NCI-H69 (cell line): ENCODE measurements around the gene KDF1.

ENCODE experiments used
- DNase-seq: peaks from one replicate; lab custom pipeline; 2025; lab: John Stamatoyannopoulos, UW

Gene KDF1

GRCh38 chr1:26915204-26915842, 44.9 kb downstream of the KDF1 start:
- no peak for DNase-seq

GRCh38 chr1:26913754-26914619, 46.3 kb downstream of the KDF1 start, which contains the start of gene NR0B2:
TSS of gene NR0B2 (minus strand) at chr1:26913975. CDS start at chr1:26913940, 35 bp downstream.
- DNase-seq, result peak; percentile 92

DNA sequence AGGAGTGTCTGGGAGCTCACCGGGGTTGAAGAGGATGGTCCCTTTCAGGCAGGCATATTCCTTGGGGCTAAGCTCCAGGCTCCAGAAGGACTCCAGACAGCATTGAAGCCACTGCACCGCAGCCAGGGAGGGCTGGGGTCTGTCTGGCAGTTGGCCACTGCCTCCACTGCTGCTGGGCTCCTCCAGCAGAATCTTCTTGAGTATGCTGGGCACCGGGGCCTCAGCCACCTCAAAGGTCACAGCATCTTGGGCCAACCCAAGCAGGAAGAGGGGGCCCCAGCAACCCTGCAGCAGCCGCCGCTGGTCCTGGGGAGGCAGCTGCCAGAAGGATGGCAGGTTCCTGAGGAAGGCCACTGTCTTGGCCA, 46.9 kb downstream of the KDF1 start:
- DNase-seq, result peak; percentile 17

DNA sequence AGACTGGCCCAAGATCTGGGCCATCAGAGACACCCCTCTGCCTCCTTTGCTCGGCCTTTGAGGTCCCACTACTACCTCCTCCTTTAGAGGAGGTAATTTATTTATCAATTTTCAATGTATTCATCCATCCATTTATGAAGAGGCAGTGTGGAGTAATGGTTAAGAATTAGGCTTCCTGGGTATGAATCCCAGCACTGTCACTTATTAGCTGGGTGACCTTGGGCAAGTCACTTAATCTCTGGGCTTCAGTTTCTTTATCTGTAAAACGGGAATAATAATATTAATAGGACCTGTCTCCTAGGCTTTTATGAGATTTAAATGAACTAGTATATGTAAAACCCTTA, 48.1 kb downstream of the KDF1 start:
- no peak for DNase-seq

DNA sequence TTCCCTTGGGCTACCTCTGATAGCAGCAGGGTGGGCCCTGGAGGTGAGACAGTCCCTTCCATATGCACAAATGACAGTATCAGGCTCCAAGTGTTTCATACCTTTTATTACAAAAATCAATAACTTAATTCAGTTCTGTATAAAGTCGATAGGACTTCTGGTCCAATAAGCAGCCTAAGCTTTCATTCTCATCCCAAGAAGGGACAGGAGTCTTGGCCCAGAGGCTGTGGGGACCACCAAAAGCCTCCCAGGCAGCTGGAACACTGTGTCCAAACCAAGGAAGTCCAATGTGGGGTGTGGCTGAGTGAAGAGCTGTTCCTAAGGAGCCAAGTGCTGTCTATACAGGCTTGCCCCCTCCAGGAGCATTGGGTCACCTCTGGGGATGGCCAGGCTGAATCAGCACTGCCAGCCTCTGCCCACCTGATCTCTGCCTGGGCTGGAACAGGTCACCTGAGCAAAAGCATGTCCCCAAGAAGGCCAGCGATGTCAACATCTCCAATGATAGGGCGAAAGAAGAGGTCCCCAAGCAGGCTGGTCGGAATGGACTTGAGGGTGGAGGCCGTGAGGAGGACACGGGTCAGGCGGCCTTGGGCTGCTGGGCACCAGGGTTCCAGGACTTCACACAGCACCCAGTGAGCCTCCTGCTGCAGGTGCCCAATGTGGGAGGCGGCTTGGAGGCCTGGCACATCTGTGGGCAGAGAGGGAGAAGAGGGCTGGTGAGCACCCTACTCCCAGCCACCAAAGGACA, 48.7 kb downstream of the KDF1 start:
- DNase-seq, result no peak

GRCh38 chr1:26910343-26911160, 49.7 kb downstream of the KDF1 start:
- DNase-seq, result no peak

GRCh38 chr1:26909951-26910342, 50.3 kb downstream of the KDF1 start:
- DNase-seq, result no peak

GRCh38 chr1:26907071-26907917, 53.0 kb downstream of the KDF1 start:
- DNase-seq, result peak; percentile 66

GRCh38 chr1:26900815-26901511, 59.3 kb downstream of the KDF1 start:
- no peak for DNase-seq

- DNase-seq, result peak; percentile 93
Observed at GRCh38 chr1:26900001-26900814, 60.1 kb downstream of the KDF1 start, which contains the start of gene GPATCH3. TSS of gene GPATCH3 (minus strand) at chr1:26900467. CDS start at chr1:26900442, 25 bp downstream.
